HG03045 (cell line): Measurements from ENCODE around the gene ACMSD.

ENCODE experiments used
- ATAC-seq: cut with Tn5 transposase; IDR thresholded peaks from one replicate; pipeline ENCODE4 v1.9.1; 2021; ENCODE audit warnings: mild to moderate bottlenecking, moderate library complexity; ENCODE audit not compliant: unreplicated experiment

The ACMSD gene

DNA sequence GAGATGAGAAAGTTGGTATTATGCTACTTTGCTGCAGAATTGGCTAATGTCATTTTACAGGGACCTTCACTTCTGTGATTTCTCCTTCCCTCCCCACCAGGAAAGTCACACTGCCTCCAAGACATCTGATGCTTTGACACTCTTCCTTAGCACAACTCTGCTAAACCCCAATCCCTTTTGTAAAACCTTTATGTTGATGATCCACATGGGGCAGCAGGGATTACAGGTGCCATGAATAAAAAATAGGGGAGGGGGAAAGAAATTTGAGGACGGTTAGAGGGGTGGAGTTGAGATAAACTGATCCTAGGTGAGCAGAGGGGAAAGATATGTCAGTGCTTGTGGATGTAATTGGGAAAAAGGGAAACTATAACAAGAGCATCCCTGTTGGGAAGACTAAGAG, 106.6 kb downstream of the ACMSD start:
- no peak for ATAC-seq

DNA sequence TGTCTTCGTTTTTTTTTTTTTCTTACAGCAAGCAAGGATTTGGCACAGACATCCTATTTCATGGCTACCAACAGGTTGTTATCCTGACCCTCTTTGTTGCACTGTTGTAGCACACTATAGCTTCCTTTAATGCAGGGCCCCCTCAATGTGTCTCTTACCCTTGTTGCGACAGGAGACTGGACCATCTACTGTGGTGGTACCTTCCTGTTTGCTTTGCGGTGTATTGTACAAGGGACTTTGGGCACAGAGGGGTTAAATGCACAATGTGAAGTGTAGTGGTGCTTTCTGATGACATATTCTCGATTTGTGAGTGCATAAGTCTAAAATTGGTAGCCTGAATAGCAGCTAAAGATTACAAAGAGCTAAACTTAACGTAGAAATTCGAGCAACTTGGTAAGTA, 107.7 kb downstream of the ACMSD start:
- no peak for ATAC-seq

DNA sequence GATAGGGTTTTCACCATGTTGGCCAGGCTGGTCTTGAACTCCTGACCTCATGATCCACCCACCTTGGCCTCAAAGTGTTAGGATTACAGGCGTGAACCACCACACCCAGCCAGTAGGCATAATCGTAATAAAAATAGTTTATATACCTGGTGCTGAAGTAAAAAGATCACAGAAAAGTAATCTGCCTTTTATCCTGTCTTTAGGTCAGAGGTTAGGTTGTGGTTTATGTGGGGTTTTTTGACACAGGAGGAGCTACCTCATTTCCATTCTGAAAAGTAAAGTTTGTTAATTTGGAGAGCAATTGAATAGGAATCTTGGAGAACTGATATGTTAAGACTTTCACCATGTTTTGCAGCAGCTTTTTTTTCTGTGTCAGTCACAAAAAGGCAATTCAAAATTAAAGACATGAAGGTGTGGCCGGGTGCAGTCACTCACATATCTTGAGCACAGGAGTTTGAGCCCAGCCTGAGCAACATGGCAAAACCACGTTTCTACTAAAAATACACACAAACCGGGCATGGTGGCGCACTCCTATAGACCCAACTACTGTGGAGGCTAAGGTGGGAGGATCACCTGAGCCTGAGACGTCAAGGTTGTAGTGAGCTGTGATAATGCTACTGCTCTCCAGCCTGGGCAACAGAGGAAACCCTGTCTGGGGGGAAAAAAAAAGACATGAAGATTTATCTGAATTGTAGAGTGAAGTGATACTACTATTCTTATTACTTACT, 111.7 kb downstream of the ACMSD start:
- ATAC-seq = no peak

DNA sequence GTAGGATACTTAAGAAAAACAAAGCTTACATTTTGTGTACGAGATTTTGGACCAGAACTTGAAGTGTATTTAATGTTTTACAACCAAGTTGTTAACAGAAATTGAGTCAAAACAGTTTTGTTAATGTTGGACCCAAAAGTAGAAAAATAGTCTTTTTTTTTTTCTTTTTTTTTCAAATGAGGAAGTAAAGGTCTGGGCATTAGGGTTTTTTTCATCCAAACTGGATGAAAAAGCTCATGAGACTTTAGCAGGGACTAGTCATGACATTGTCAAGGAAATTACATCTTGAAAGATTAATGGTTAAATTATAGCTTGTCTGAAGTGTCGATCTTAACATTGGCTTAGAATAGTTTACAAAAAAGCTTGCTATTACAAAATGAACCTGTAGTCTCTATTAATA, 112.5 kb downstream of the ACMSD start:
- ATAC-seq = no peak
